Activated naive CD4-positive, alpha-beta T cell (primary cell): ENCODE data around the gene MIPOL1.
"Not testable (repeated sequence)": the region's sequence is repeated elsewhere in the genome, so short reads cannot be mapped to it uniquely, and the experiment has no call there.

Source experiments
- DNase-seq, 4 experiments: peaks; one replicate each; lab custom pipeline; 2025; lab: John Stamatoyannopoulos, UW

Gene MIPOL1

GRCh38 chr14:37546621-37547447 is 349.1 kb downstream of the MIPOL1 start:
- no peak for DNase-seq

GRCh38 chr14:37550511-37550910 is 352.8 kb downstream of the MIPOL1 start:
- DNase-seq: no peak

GRCh38 chr14:37551119-37551518 is 353.4 kb downstream of the MIPOL1 start:
- DNase-seq: no peak

- no peak for DNase-seq
Observed at GRCh38 chr14:37553935-37554550, 356.3 kb downstream of the MIPOL1 start.

- DNase-seq: not testable (repeated sequence)
Observed at GRCh38 chr14:37555596-37555995, 357.9 kb downstream of the MIPOL1 start.

- no peak for DNase-seq
Observed at GRCh38 chr14:37558740-37559139, 361.0 kb downstream of the MIPOL1 start.

- no peak for DNase-seq
Observed at GRCh38 chr14:37559386-37559785, 361.6 kb downstream of the MIPOL1 start.

GRCh38 chr14:37563189-37563588 is 365.5 kb downstream of the MIPOL1 start:
- DNase-seq: no peak

GRCh38 chr14:37565550-37565949 is 367.8 kb downstream of the MIPOL1 start:
- no peak for DNase-seq

GRCh38 chr14:37566811-37567371 is 369.2 kb downstream of the MIPOL1 start:
- no peak for DNase-seq

- no peak for DNase-seq
Observed at GRCh38 chr14:37569729-37570128, 372.0 kb downstream of the MIPOL1 start.

- no peak for DNase-seq
Observed at GRCh38 chr14:37571391-37571790, 373.7 kb downstream of the MIPOL1 start.

- DNase-seq: no peak
Observed at GRCh38 chr14:37573356-37573755, 375.6 kb downstream of the MIPOL1 start.

- DNase-seq: no peak
Observed at GRCh38 chr14:37579274-37579673, 381.5 kb downstream of the MIPOL1 start.

GRCh38 chr14:37580146-37580545 is 382.4 kb downstream of the MIPOL1 start:
- no peak for DNase-seq

GRCh38 chr14:37583358-37584210 is 385.8 kb downstream of the MIPOL1 start:
- DNase-seq: no peak

- DNase-seq: no peak
Observed at GRCh38 chr14:37584211-37585100, 386.7 kb downstream of the MIPOL1 start.

GRCh38 chr14:37585101-37585511 is 387.4 kb downstream of the MIPOL1 start:
- DNase-seq: no peak

GRCh38 chr14:37585971-37586796 is 388.4 kb downstream of the MIPOL1 start:
- DNase-seq: no peak

GRCh38 chr14:37586797-37587130 is 389.0 kb downstream of the MIPOL1 start:
- no peak for DNase-seq
